HepG2 (cell line): ENCODE results near the gene SLC22A31. TPM values are rescaled to one million over a fixed set of nuclear protein-coding genes. Genes with fewer than 3 reads are reported as not detected.
A peak's percentile ranks its signal among the peaks of the same experiment; 100 is the strongest.

Source experiments
- ATF1 ChIP-seq: IDR thresholded peaks from 2 replicates; pipeline ENCODE4 v1.6.1; 2016; ENCODE audit warnings: mild to moderate bottlenecking, control low read depth
- ATF6 ChIP-seq: sonication (generic); formaldehyde crosslinking; conservative IDR thresholded peaks from 2 replicates; pipeline ENCODE4 v1.4.0; 2020; ENCODE audit warnings: missing genetic modification reagents
- FOXK1 ChIP-seq: sonication (generic); formaldehyde crosslinking; IDR thresholded peaks from 2 replicates; pipeline ENCODE4 v1.4.0; 2020; ENCODE audit warnings: low read depth, missing genetic modification reagents, borderline replicate concordance
- HDAC2 ChIP-seq: sonication (generic); formaldehyde crosslinking; IDR thresholded peaks from 2 replicates; pipeline ENCODE4 v1.4.0; 2020; ENCODE audit warnings: missing genetic modification reagents
- HOXA9 ChIP-seq: sonication (generic); formaldehyde crosslinking; IDR thresholded peaks from 2 replicates; pipeline ENCODE4 v1.8.1; 2022; ENCODE audit warnings: missing genetic modification reagents, mild to moderate bottlenecking, moderate library complexity, borderline replicate concordance
- KLF9 ChIP-seq: IDR thresholded peaks from 2 replicates; pipeline ENCODE4 v1.6.1; 2016; ENCODE audit warnings: low read depth
- MAX ChIP-seq: IDR thresholded peaks from 2 replicates; pipeline ENCODE4 v1.6.1; 2012; ENCODE audit warnings: inconsistent platforms
- NFE2L1 ChIP-seq: sonication (generic); formaldehyde crosslinking; IDR thresholded peaks from 2 replicates; pipeline ENCODE4 v1.4.0; 2020; ENCODE audit warnings: missing genetic modification reagents, mild to moderate bottlenecking, borderline replicate concordance
- REST ChIP-seq, 2 experiments: IDR thresholded peaks; 2 replicates each; pipeline ENCODE4 v1.6.1; 2011 to 2012; ENCODE audit warnings: low read length in 2 of 2, borderline replicate concordance in 1 of 2, low read depth in 1 of 2, mild to moderate bottlenecking in 1 of 2, moderate library complexity in 1 of 2
- SKIL ChIP-seq: sonication (generic); formaldehyde crosslinking; IDR thresholded peaks from 2 replicates; pipeline ENCODE4 v1.8.0; 2022; ENCODE audit warnings: missing genetic modification reagents, mild to moderate bottlenecking, moderate library complexity, borderline replicate concordance
- SMAD3 ChIP-seq: sonication (generic); formaldehyde crosslinking; IDR thresholded peaks from 2 replicates; pipeline ENCODE4 v1.4.0; 2020; ENCODE audit warnings: missing genetic modification reagents
- ZNF101 ChIP-seq: sonication (generic); formaldehyde crosslinking; IDR thresholded peaks from 2 replicates; pipeline ENCODE4 v1.4.0; 2020; ENCODE audit warnings: mild to moderate bottlenecking, low read depth, missing genetic modification reagents, borderline replicate concordance
- ZNF256 ChIP-seq: sonication (generic); formaldehyde crosslinking; conservative IDR thresholded peaks from 2 replicates; pipeline ENCODE4 v1.4.0; 2020; ENCODE audit warnings: missing genetic modification reagents
- ZNF335 ChIP-seq: sonication (generic); formaldehyde crosslinking; IDR thresholded peaks from 2 replicates; pipeline ENCODE4 v1.4.0; 2020; ENCODE audit warnings: missing genetic modification reagents
- ZNF883 ChIP-seq: sonication (generic); formaldehyde crosslinking; IDR thresholded peaks from 2 replicates; pipeline ENCODE4 v1.5.1; 2020; ENCODE audit warnings: mild to moderate bottlenecking, missing genetic modification reagents; ENCODE audit errors: not compliant biosample characterization
- ZSCAN31 ChIP-seq: sonication (generic); formaldehyde crosslinking; IDR thresholded peaks from 2 replicates; pipeline ENCODE4 v1.5.0; 2020; ENCODE audit warnings: low read depth, mild to moderate bottlenecking, missing genetic modification reagents
- polyA plus RNA-seq, 8 experiments: library from polyadenylated mRNA; depleted of rRNA in 3 of 8; stranded (reverse) in 7 of 8; unstranded in 1 of 8; fragments of >200 nt; fragmentation: Illumina TruSeq in 4 of 8; extraction: Trizol in 4 of 8; gene quantifications; 2 replicates each; pipeline versions ENCODE4 v1.2.1 to v1.2.3, GENCODE V29; 2011 to 2016; ENCODE audit warnings: low read depth in 4 of 8, missing spikeins in 1 of 8, mixed read lengths in 1 of 8; ENCODE audit not compliant: insufficient read depth in 1 of 8
- total RNA-seq, 5 experiments: library from RNA; depleted of rRNA; stranded (reverse); fragments of >200 nt; fragmentation: Illumina TruSeq; extraction: Trizol; gene quantifications; 2 replicates each; pipeline ENCODE4 v1.2.3, GENCODE V29; 2016; ENCODE audit warnings: low read depth in 1 of 5

SLC22A31 gene
- total and polyA plus RNA-seq, 2 of the 13 experiments (the other 11 are each of a cell fraction or from before 2014, with no cell fraction given), result 67.3 to 83.3 TPM

- TF ChIP-seq ZSCAN31, result peak; percentile 59; the same call in 1 of the 2 replicates
- TF ChIP-seq REST (IDR thresholded peaks at IDR 0.05; ENCODE audit: borderline replicate concordance in 1 of 2, low read depth in 1 of 2, low read length in 2 of 2), result no peak
- TF ChIP-seq HDAC2, result peak; percentile 77
- peak; percentile 90; the same call in 1 of the 2 replicates for TF ChIP-seq NFE2L1
- no peak for TF ChIP-seq ZNF256 (CRISPR knock-in tag)
- TF ChIP-seq SKIL (CRISPR knock-in tag), result peak; percentile 61
- TF ChIP-seq ZNF883 (CRISPR knock-in tag), result peak; percentile 79
- no peak for TF ChIP-seq ATF1 (CRISPR knock-in tag)
- peak; percentile 73; the same call in 1 of the 2 replicates for TF ChIP-seq SMAD3 (CRISPR knock-in tag)
- 0 out of 2 replicates have a peak, but pooled peaks have one; percentile 55 for TF ChIP-seq KLF9 (CRISPR knock-in tag)
- TF ChIP-seq HOXA9, result 0 out of 2 replicates have a peak, but pooled peaks have one; percentile 57
- TF ChIP-seq FOXK1 (CRISPR knock-in tag), result 0 out of 2 replicates have a peak, but pooled peaks have one; percentile 35
- no peak for TF ChIP-seq MAX
- peak; percentile 89; the same call in 1 of the 2 replicates for TF ChIP-seq ATF6 (CRISPR knock-in tag)
- TF ChIP-seq ZNF335 (CRISPR knock-in tag), result peak; percentile 54; the same call in 1 of the 2 replicates
- no peak for TF ChIP-seq ZNF101 (CRISPR knock-in tag)
Observed at GRCh38 chr16:89167425-89167941, 32.9 kb downstream of the SLC22A31 start (continued).
